Measurements from ENCODE around the gene CYP27A1. TPM values are rescaled to one million over a fixed set of nuclear protein-coding genes. Genes with fewer than 3 reads are reported as not detected.

Gene CYP27A1
- total RNA-seq, 6 experiments from 2014 or later = 209 to 463 (median 238) TPM

GRCh38 chr2:218857371-218858137 lies 75.6 kb downstream of the CYP27A1 start:
- H3K27ac ChIP-seq = no peak overlapping the region
- H3K9me3 ChIP-seq = no peaks in the 10 kb centered on the region
- no peak for DNase-seq
- no peaks in the 10 kb centered on the region for H3K36me3 ChIP-seq
- intact Hi-C loops (cut with DNase I) = loop anchor here in 1 of 2 donors (10.0 kb wide), 1 partner anchor 133 kb away; no protein-coding TSS in a partner anchor
- TF ChIP-seq CTCF (IDR thresholded peaks at IDR 0.05) (no peak), POLR2A (IDR thresholded peaks at IDR 0.05) (no peak)
- WGBS (ENCODE audit: insufficient coverage, low coverage, low lambda C conversion rate, missing lambda C conversion rate) = 16% methylated on average over 9 of the region's 10 CpGs
- peaks cover 0 to 8% (median 1%) of the 10 kb centered on the region in 4 donors for H3K4me1 ChIP-seq
- H3K27me3 ChIP-seq = peaks cover 4 to 6% of the 10 kb centered on the region in 2 donors
- no peak overlapping the region for H3K4me3 ChIP-seq
- ATAC-seq = no peak

- WGBS (ENCODE audit: insufficient coverage, low coverage, low lambda C conversion rate, missing lambda C conversion rate) = 30% methylated on average over 1 of the region's 1 CpG
Measured at GRCh38 chr2:218858138-218858445, 76.1 kb downstream of the CYP27A1 start.

GRCh38 chr2:218858671-218859555 lies 77.0 kb downstream of the CYP27A1 start:
- no peak for DNase-seq
- ATAC-seq = no peak
- no peaks in the 10 kb centered on the region for H3K9me3 ChIP-seq
- peaks cover 0 to 8% (median 1%) of the 10 kb centered on the region in 4 donors for H3K4me1 ChIP-seq
- intact Hi-C loops (cut with DNase I) = loop anchor here in 1 of 2 donors (10.0 kb wide), 1 partner anchor 134 kb away; no protein-coding TSS in a partner anchor
- no peak overlapping the region for H3K27ac ChIP-seq
- TF ChIP-seq POLR2A (IDR thresholded peaks at IDR 0.05) = no peak
- no peak for TF ChIP-seq CTCF (IDR thresholded peaks at IDR 0.05)
- H3K4me3 ChIP-seq = no peak overlapping the region
- H3K27me3 ChIP-seq = peaks cover 0 to 6% of the 10 kb centered on the region in 2 donors
- no peaks in the 10 kb centered on the region for H3K36me3 ChIP-seq
- WGBS (ENCODE audit: insufficient coverage, low coverage, low lambda C conversion rate, missing lambda C conversion rate) = 3% methylated on average over 33 of the region's 51 CpGs

More at GRCh38 chr2:218858138-218858445, 76.1 kb downstream of the CYP27A1 start:
- no peak for DNase-seq
- H3K4me3 ChIP-seq = no peak overlapping the region
- H3K27ac ChIP-seq = no peak overlapping the region
- intact Hi-C loops (cut with DNase I) = loop anchor here in 1 of 2 donors (10.0 kb wide), 1 partner anchor 133 kb away; no protein-coding TSS in a partner anchor
- ATAC-seq = no peak
- peaks cover 0 to 6% of the 10 kb centered on the region in 2 donors for H3K27me3 ChIP-seq
- TF ChIP-seq POLR2A (IDR thresholded peaks at IDR 0.05) = no peak
- H3K36me3 ChIP-seq = no peaks in the 10 kb centered on the region
- H3K9me3 ChIP-seq = no peaks in the 10 kb centered on the region
- H3K4me1 ChIP-seq = peaks cover 0 to 8% (median 1%) of the 10 kb centered on the region in 4 donors

GRCh38 chr2:218859556-218859987 lies 77.6 kb downstream of the CYP27A1 start, which contains the start of gene WNT6:
TSS of gene WNT6 (plus strand) at chr2:218859805. CDS start at chr2:218860038, 233 bp downstream.
- 0% methylated on average over 5 of the region's 64 CpGs for whole genome bisulfite sequencing (ENCODE audit: insufficient coverage, low coverage, low lambda C conversion rate, missing lambda C conversion rate)
- no peak for DNase-seq
- H3K36me3 ChIP-seq = no peaks in the 10 kb centered on the region
- peaks cover 0 to 6% of the 10 kb centered on the region in 2 donors for H3K27me3 ChIP-seq
- TF ChIP-seq CTCF (IDR thresholded peaks at IDR 0.05) (no peak), POLR2A (IDR thresholded peaks at IDR 0.05) (no peak)
- no peaks in the 10 kb centered on the region for H3K9me3 ChIP-seq
- H3K27ac ChIP-seq = no peak within 1 kb of the TSS
- no peak within 1 kb of the TSS for H3K4me3 ChIP-seq
- no peak for ATAC-seq
- H3K4me1 ChIP-seq = peaks cover 0 to 8% (median 1%) of the 10 kb centered on the region in 4 donors
- intact Hi-C loops (cut with DNase I) = loop anchor here in 1 of 2 donors (10.0 kb wide), 1 partner anchor 135 kb away; no protein-coding TSS in a partner anchor
